Measurements from ENCODE around the gene FBXL19.

GRCh38 chr16:30964574-30965226 is 41.3 kb downstream of the FBXL19 start:
- TF ChIP-seq POLR2A (IDR thresholded peaks at IDR 0.05; ENCODE audit: extremely low read depth, insufficient read length) (no peak), MAX (IDR thresholded peaks at IDR 0.05; ENCODE audit: low read depth, low read length) (no peak)
- TF ChIP-seq, protein P1, sequence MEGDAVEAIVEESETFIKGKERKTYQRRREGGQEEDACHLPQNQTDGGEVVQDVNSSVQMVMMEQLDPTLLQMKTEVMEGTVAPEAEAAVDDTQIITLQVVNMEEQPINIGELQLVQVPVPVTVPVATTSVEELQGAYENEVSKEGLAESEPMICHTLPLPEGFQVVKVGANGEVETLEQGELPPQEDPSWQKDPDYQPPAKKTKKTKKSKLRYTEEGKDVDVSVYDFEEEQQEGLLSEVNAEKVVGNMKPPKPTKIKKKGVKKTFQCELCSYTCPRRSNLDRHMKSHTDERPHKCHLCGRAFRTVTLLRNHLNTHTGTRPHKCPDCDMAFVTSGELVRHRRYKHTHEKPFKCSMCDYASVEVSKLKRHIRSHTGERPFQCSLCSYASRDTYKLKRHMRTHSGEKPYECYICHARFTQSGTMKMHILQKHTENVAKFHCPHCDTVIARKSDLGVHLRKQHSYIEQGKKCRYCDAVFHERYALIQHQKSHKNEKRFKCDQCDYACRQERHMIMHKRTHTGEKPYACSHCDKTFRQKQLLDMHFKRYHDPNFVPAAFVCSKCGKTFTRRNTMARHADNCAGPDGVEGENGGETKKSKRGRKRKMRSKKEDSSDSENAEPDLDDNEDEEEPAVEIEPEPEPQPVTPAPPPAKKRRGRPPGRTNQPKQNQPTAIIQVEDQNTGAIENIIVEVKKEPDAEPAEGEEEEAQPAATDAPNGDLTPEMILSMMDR (IDR thresholded peaks at IDR 0.05; ENCODE audit: low read depth, low read length), result no peak

Data from NB4 (cell line).